Ishikawa (cell line): ENCODE data around the gene GTF3C6.

Source experiments
- CEBPB ChIP-seq: IDR thresholded peaks from 2 replicates; pipeline ENCODE4 v1.6.1; 2012
- CREB1 ChIP-seq: IDR thresholded peaks from 2 replicates; pipeline ENCODE4 v1.6.1; 2012; ENCODE audit warnings: low read depth
- EGR1 ChIP-seq: IDR thresholded peaks from 2 replicates; pipeline ENCODE4 v1.6.1; 2012
- EP300 ChIP-seq: IDR thresholded peaks from 2 replicates; pipeline ENCODE4 v1.6.1; 2012; ENCODE audit warnings: borderline replicate concordance
- FOXM1 ChIP-seq: IDR thresholded peaks from 2 replicates; pipeline ENCODE4 v1.6.1; 2012; ENCODE audit warnings: low read depth, borderline replicate concordance
- MAX ChIP-seq: IDR thresholded peaks from 2 replicates; pipeline ENCODE4 v1.6.1; 2012
- NFIC ChIP-seq: IDR thresholded peaks from 2 replicates; pipeline ENCODE4 v1.6.1; 2012
- RAD21 ChIP-seq: IDR thresholded peaks from 2 replicates; pipeline ENCODE4 v1.6.1; 2012; ENCODE audit warnings: low read depth
- REST ChIP-seq: IDR thresholded peaks from 2 replicates; pipeline ENCODE4 v1.6.1; 2012; ENCODE audit warnings: low read depth, mild to moderate bottlenecking
- TAF1 ChIP-seq: IDR thresholded peaks from 2 replicates; pipeline ENCODE4 v1.6.1; 2012; ENCODE audit warnings: low read depth, mild to moderate bottlenecking
- TCF12 ChIP-seq: IDR thresholded peaks from 2 replicates; pipeline ENCODE4 v1.6.1; 2012; ENCODE audit warnings: low read depth
- TEAD4 ChIP-seq: IDR thresholded peaks from 2 replicates; pipeline ENCODE4 v1.6.1; 2012
- USF1 ChIP-seq: IDR thresholded peaks from 2 replicates; pipeline ENCODE4 v1.6.1; 2012
- YY1 ChIP-seq: IDR thresholded peaks from 2 replicates; pipeline ENCODE4 v1.6.1; 2012; ENCODE audit warnings: low read depth
- ZBTB7A ChIP-seq: IDR thresholded peaks from 2 replicates; pipeline ENCODE4 v1.6.1; 2012; ENCODE audit warnings: low read depth

Gene GTF3C6

GRCh38 chr6:110938171-110938570 is 20.3 kb upstream of the GTF3C6 start:
- TF ChIP-seq CREB1 = no peak
- TF ChIP-seq ZBTB7A = no peak
- no peak for TF ChIP-seq TEAD4
- TF ChIP-seq EP300 = no peak
- TF ChIP-seq REST = no peak

- TF ChIP-seq MAX = no peak
- TF ChIP-seq ZBTB7A = no peak
- no peak for TF ChIP-seq CEBPB
- TF ChIP-seq USF1 = no peak
- TF ChIP-seq RAD21 = no peak
- TF ChIP-seq TAF1 = no peak
- no peak for TF ChIP-seq EGR1
- no peak for TF ChIP-seq NFIC
- no peak for TF ChIP-seq YY1
- no peak for TF ChIP-seq TCF12
- no peak for TF ChIP-seq FOXM1
- no peak for TF ChIP-seq REST
- TF ChIP-seq EP300 = no peak
- no peak for TF ChIP-seq TEAD4
- TF ChIP-seq CREB1 = no peak
These were observed 18.9 kb upstream of the GTF3C6 start for GRCh38 chr6:110939429-110940200.

GRCh38 chr6:110944681-110945151 is 13.8 kb upstream of the GTF3C6 start:
- no peak for TF ChIP-seq EGR1
- no peak for TF ChIP-seq REST
- TF ChIP-seq CREB1 = no peak
- TF ChIP-seq MAX = no peak

GRCh38 chr6:110946498-110946897 is 12.0 kb upstream of the GTF3C6 start:
- TF ChIP-seq EGR1 (no peak), MAX (no peak), EP300 (no peak), NFIC (no peak), USF1 (no peak), CEBPB (no peak), RAD21 (no peak), CREB1 (no peak)

- TF ChIP-seq RAD21 = peak; percentile 58
- no peak for TF ChIP-seq FOXM1
- no peak for TF ChIP-seq CEBPB
These were observed 8.7 kb upstream of the GTF3C6 start for GRCh38 chr6:110949679-110950285.
